H9 (cell line): ENCODE results near the gene SORCS2. TPM values are rescaled to one million over a fixed set of nuclear protein-coding genes. Genes with fewer than 3 reads are reported as not detected.

Source experiments
- DNase-seq: peaks from one replicate; pipeline ENCODE4 v3.0.0-alpha.2; 2017
- H2AFZ ChIP-seq: one replicate; pipeline ENCODE4 v1.6.1; 2013; ENCODE audit warnings: mild to moderate bottlenecking, low read length, control low read depth, moderate library complexity
- H2AK5ac ChIP-seq: 2 replicates; pipeline ENCODE4 v1.6.1; 2013; ENCODE audit warnings: low read length, control low read depth, mixed read lengths; ENCODE audit not compliant: insufficient read length
- H2BK120ac ChIP-seq: one replicate; pipeline ENCODE4 v1.6.1; 2013; ENCODE audit warnings: low read depth, mild to moderate bottlenecking, low read length, control low read depth, inconsistent platforms; ENCODE audit not compliant: poor library complexity, severe bottlenecking
- H2BK12ac ChIP-seq: 2 replicates; pipeline ENCODE4 v1.6.1; 2013; ENCODE audit warnings: low read length, control low read depth, mixed read lengths, low read depth; ENCODE audit not compliant: insufficient read length
- H2BK15ac ChIP-seq: 2 replicates; pipeline ENCODE4 v1.6.1; 2013; ENCODE audit warnings: low read depth, low read length, control low read depth
- H2BK20ac ChIP-seq: one replicate; pipeline ENCODE4 v1.6.1; 2013; ENCODE audit warnings: low read depth, mild to moderate bottlenecking, low read length, control low read depth, inconsistent platforms; ENCODE audit not compliant: poor library complexity, severe bottlenecking
- H2BK5ac ChIP-seq: 2 replicates; pipeline ENCODE4 v1.6.1; 2013; ENCODE audit warnings: low read length, control low read depth, mixed read lengths; ENCODE audit not compliant: insufficient read length
- H3K14ac ChIP-seq: 2 replicates; pipeline ENCODE4 v1.6.1; 2013; ENCODE audit warnings: low read length, control low read depth; ENCODE audit not compliant: insufficient read depth
- H3K18ac ChIP-seq: 2 replicates; pipeline ENCODE4 v1.6.1; 2013; ENCODE audit warnings: low read depth, mild to moderate bottlenecking, mixed read lengths, low read length, control low read depth; ENCODE audit not compliant: insufficient read length
- H3K23ac ChIP-seq: 2 replicates; pipeline ENCODE4 v1.6.1; 2013; ENCODE audit warnings: low read length, control low read depth, mixed read lengths, low read depth; ENCODE audit not compliant: insufficient read length
- H3K23me2 ChIP-seq: 2 replicates; pipeline ENCODE4 v1.6.1; 2013; ENCODE audit warnings: low read depth, mild to moderate bottlenecking, mixed read lengths, low read length, control low read depth; ENCODE audit not compliant: insufficient read length, poor library complexity, severe bottlenecking
- H3K27ac ChIP-seq: 2 replicates; pipeline ENCODE4 v1.5.1; 2013; ENCODE audit warnings: low read length, control low read depth, mixed read lengths, low read depth; ENCODE audit not compliant: insufficient read length
- H3K27me3 ChIP-seq: 2 replicates; pipeline ENCODE4 v1.6.1; 2013; ENCODE audit warnings: low read length, control low read depth, inconsistent platforms; ENCODE audit not compliant: insufficient read depth
- H3K4ac ChIP-seq: 2 replicates; pipeline ENCODE4 v1.6.1; 2013; ENCODE audit warnings: low read depth, mild to moderate bottlenecking, control low read depth, inconsistent platforms, low read length, moderate library complexity
- H3K4me1 ChIP-seq: 2 replicates; pipeline ENCODE4 v1.6.1; 2013; ENCODE audit warnings: low read length, control low read depth, inconsistent platforms; ENCODE audit not compliant: insufficient read depth
- H3K4me2 ChIP-seq: 2 replicates; pipeline ENCODE4 v1.6.1; 2013; ENCODE audit warnings: low read length, control low read depth, mixed read lengths; ENCODE audit not compliant: insufficient read length, insufficient read depth
- H3K56ac ChIP-seq: 2 replicates; pipeline ENCODE4 v1.6.1; 2013; ENCODE audit warnings: low read depth, mild to moderate bottlenecking, mixed read lengths, low read length, control low read depth; ENCODE audit not compliant: insufficient read length
- H3K79me1 ChIP-seq: 2 replicates; pipeline ENCODE4 v1.6.1; 2013; ENCODE audit warnings: low read depth, mild to moderate bottlenecking, moderate library complexity, low read length, control low read depth, inconsistent platforms; ENCODE audit not compliant: insufficient read depth, poor library complexity, severe bottlenecking
- H3K79me2 ChIP-seq: 2 replicates; pipeline ENCODE4 v1.6.1; 2013; ENCODE audit warnings: low read length, control low read depth, inconsistent platforms; ENCODE audit not compliant: insufficient read depth
- H3K9ac ChIP-seq: 2 replicates; pipeline ENCODE4 v1.6.1; 2013; ENCODE audit warnings: low read length, control low read depth, mixed read lengths; ENCODE audit not compliant: insufficient read length; ENCODE audit errors: extremely low read depth
- H3K9me3 ChIP-seq: one replicate; pipeline ENCODE4 v1.6.1; 2013; ENCODE audit warnings: low read depth, low read length, inconsistent platforms; ENCODE audit not compliant: control insufficient read depth
- H3T11ph ChIP-seq: one replicate; pipeline ENCODE4 v1.6.1; 2013; ENCODE audit warnings: mild to moderate bottlenecking, low read length, control low read depth, inconsistent platforms
- H4K20me1 ChIP-seq: one replicate; pipeline ENCODE4 v1.6.1; 2013; ENCODE audit not compliant: control insufficient read depth, insufficient read length, insufficient read depth
- H4K5ac ChIP-seq: 2 replicates; pipeline ENCODE4 v1.6.1; 2013; ENCODE audit warnings: low read depth, mild to moderate bottlenecking, mixed read lengths, low read length, control low read depth; ENCODE audit not compliant: insufficient read length
- H4K8ac ChIP-seq: replicated peaks from 2 replicates; pipeline ENCODE4 v1.6.1; 2013; ENCODE audit warnings: low read length, control low read depth, mixed read lengths, low read depth; ENCODE audit not compliant: insufficient read length
- H4K91ac ChIP-seq: 2 replicates; pipeline ENCODE4 v1.6.1; 2013; ENCODE audit warnings: low read depth, mild to moderate bottlenecking, moderate library complexity, mixed read lengths, low read length, control low read depth; ENCODE audit not compliant: insufficient read length
- H3K27ac Mint-ChIP-seq, 3 experiments: 2 replicates in 2 of 3; 3 replicates in 1 of 3; pipeline ENCODE4 v1.8.0; 2020 to 2021; ENCODE audit warnings: mixed read lengths in 3 of 3, mild to moderate bottlenecking in 1 of 3, moderate library complexity in 1 of 3
- H3K27me3 Mint-ChIP-seq: 2 replicates; pipeline ENCODE4 v1.8.0; 2021; ENCODE audit warnings: low read depth, mild to moderate bottlenecking, moderate library complexity, mixed read lengths
- H3K36me3 Mint-ChIP-seq, 3 experiments: 2 replicates in 2 of 3; 3 replicates in 1 of 3; pipeline ENCODE4 v1.8.0; 2020 to 2021; ENCODE audit warnings: low read depth in 3 of 3, mixed read lengths in 3 of 3; ENCODE audit not compliant: insufficient read depth in 1 of 3
- H3K4me1 Mint-ChIP-seq, 2 experiments: 2 replicates each; pipeline ENCODE4 v1.8.0; 2020; ENCODE audit warnings: mixed read lengths in 2 of 2
- H3K4me3 Mint-ChIP-seq, 2 experiments: 2 replicates in 1 of 2; 3 replicates in 1 of 2; pipeline ENCODE4 v1.8.0; 2020 to 2021; ENCODE audit warnings: mild to moderate bottlenecking in 2 of 2, mixed read lengths in 2 of 2, moderate library complexity in 1 of 2
- H3K9me3 Mint-ChIP-seq, 2 experiments: 2 replicates in 1 of 2; 3 replicates in 1 of 2; pipeline ENCODE4 v1.8.0; 2020; ENCODE audit warnings: mild to moderate bottlenecking in 2 of 2, mixed read lengths in 2 of 2, moderate library complexity in 1 of 2
- CTCF ChIP-seq: fragments of 200-600 bp; sonication (generic); conservative IDR thresholded peaks from 3 replicates; pipeline ENCODE4 v1.8.0; 2021; ENCODE audit warnings: antibody characterized with exemption, mild to moderate bottlenecking
- WGBS: extraction: QIAGEN DNeasy Blood & Tissue Kit; methylation state at CpG from one replicate; pipeline ENCODE4 v1.1.7; 2013; ENCODE audit warnings: missing lambda C conversion rate, low lambda C conversion rate, mixed read lengths; ENCODE audit not compliant: insufficient read length; ENCODE audit errors: extremely low coverage; 5-methylcytosine and 5-hydroxymethylcytosine counted together
- total RNA-seq: library from RNA; stranded (reverse); gene quantifications from 2 replicates; pipeline ENCODE4 v1.2.1, GENCODE V29; 2021

The SORCS2 gene
- total RNA-seq, 1 experiment from 2014 or later = 0.57 TPM

GRCh38 chr4:7280926-7281690 lies 88.8 kb downstream of the SORCS2 start:
- Histone ChIP-seq H2AFZ (no peak overlapping the region), H2AK5ac (no peak overlapping the region), H3K9ac (no peak overlapping the region), H3K79me2 (no peaks in the 10 kb centered on the region), H4K5ac (no peak overlapping the region), H4K8ac (no peak overlapping the region), H3T11ph (no peak overlapping the region), H2BK120ac (no peak overlapping the region), H3K14ac (no peak overlapping the region; the same call in 1 of the 2 replicates), H3K4ac (no peak overlapping the region), H3K9me3 (no peaks in the 10 kb centered on the region), H2BK12ac (no peak overlapping the region), H3K79me1 (no peaks in the 10 kb centered on the region), H3K23ac (no peak overlapping the region), H3K23me2 (no peaks in the 10 kb centered on the region), H3K56ac (no peak overlapping the region), H2BK5ac (no peak overlapping the region), H4K91ac (no peak overlapping the region), H3K27me3 (no peaks in the 10 kb centered on the region), H3K18ac (no peak overlapping the region), H2BK20ac (no peak overlapping the region), H3K4me2 (no peak overlapping the region), H4K20me1 (no peaks in the 10 kb centered on the region), H3K27ac (no peak overlapping the region), H3K4me1 (no peaks in the 10 kb centered on the region), H2BK15ac (no peak overlapping the region)
- Mint-ChIP-seq H3K27me3 (peaks cover 42% of the 10 kb centered on the region), H3K27ac (peak overlapping the region in 1 of 3 experiments; percentile 63; a peak in 1 of 7 replicates), H3K4me1 (0 out of 4 replicates have a peak, but pooled peaks cover 0 to 3% of the 10 kb centered on the region in 2 experiments), H3K4me3 (no peak overlapping the region), H3K9me3 (no peaks in the 10 kb centered on the region), H3K36me3 (no peaks in the 10 kb centered on the region)
- no CpG with 5 or more reads among the region's 24 CpGs for WGBS
- no peak for DNase-seq
- TF ChIP-seq CTCF = no peak
